GM23338 (cell line): ENCODE data around the gene IZUMO4.

Source experiments
- EZH2 ChIP-seq: fragments of 200-600 bp; sonication (generic); IDR thresholded peaks from one replicate; pipeline ENCODE4 v1.8.0; 2017; ENCODE audit warnings: antibody characterized with exemption, mild to moderate bottlenecking, low read depth; ENCODE audit not compliant: unreplicated experiment
- EZH2phosphoT487 ChIP-seq: fragments of 200-600 bp; sonication (generic); IDR thresholded peaks from one replicate; pipeline ENCODE4 v1.8.1; 2018; ENCODE audit warnings: antibody characterized with exemption; ENCODE audit not compliant: unreplicated experiment
- TF ChIP-seq, protein P1 (sequence below), 2 experiments: fragments of 200-600 bp in 1 of 2; sonication (generic) in 1 of 2; conservative IDR thresholded peaks; 2 replicates each; pipeline versions ENCODE4 v1.5.1 to v1.6.1; 2016 to 2017; ENCODE audit warnings: antibody characterized with exemption in 2 of 2, low read depth in 2 of 2, mild to moderate bottlenecking in 2 of 2, moderate library complexity in 1 of 2

DNA sequence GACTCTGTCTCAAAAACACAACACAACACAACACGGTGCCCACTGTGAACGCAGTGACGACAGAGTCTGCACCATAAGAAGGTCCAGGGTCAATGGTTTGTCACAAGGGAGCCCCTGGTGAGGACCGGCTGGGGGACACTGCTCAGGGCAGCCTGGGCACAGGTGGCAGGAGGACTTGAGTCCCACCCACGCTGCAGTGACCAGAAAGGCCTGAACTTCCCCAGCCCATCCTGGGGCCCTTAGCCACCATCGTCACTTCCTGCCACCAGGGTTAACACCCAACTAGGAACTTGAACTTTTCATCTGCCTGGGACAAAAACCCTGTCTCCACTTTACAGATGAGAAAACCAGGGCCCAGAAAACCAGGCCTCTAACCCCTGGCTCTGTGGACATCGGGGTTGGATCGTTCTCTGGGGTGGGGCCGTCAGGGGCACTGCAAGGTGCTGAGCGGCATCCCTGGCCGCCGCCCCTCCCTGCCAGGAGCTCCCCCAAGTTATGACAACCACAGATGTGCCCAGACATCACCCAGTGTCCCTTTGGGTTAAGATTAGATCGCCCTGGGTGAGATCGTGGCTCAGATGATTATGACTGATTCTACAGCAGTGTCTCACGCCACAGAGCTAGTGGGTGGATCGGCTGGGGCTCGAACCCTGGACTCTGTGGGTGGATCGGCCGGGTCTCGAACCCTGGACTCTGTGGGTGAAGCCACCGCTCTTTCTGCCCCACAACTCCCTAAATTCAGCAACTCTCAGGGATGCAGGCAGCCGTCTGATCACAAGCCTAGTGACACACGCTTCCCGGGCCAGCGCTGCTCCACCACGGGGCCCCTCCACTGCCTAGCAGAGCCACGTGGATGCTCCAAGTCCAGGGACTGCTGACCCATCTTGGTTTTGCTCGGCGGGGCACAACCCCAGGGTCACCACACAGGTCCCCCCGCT is 14.6 kb upstream of the IZUMO4 start:
- TF ChIP-seq, protein P1, sequence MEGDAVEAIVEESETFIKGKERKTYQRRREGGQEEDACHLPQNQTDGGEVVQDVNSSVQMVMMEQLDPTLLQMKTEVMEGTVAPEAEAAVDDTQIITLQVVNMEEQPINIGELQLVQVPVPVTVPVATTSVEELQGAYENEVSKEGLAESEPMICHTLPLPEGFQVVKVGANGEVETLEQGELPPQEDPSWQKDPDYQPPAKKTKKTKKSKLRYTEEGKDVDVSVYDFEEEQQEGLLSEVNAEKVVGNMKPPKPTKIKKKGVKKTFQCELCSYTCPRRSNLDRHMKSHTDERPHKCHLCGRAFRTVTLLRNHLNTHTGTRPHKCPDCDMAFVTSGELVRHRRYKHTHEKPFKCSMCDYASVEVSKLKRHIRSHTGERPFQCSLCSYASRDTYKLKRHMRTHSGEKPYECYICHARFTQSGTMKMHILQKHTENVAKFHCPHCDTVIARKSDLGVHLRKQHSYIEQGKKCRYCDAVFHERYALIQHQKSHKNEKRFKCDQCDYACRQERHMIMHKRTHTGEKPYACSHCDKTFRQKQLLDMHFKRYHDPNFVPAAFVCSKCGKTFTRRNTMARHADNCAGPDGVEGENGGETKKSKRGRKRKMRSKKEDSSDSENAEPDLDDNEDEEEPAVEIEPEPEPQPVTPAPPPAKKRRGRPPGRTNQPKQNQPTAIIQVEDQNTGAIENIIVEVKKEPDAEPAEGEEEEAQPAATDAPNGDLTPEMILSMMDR (conservative IDR thresholded peaks at IDR 0.05; ENCODE audit: low read depth in 2 of 2): no peak
- no peak for TF ChIP-seq EZH2phosphoT487
- no peak for TF ChIP-seq EZH2
